ENCODE data around the gene LGALS7.

- no peak for TF ChIP-seq POLR2A (IDR thresholded peaks at IDR 0.05)
- TF ChIP-seq CTCF (IDR thresholded peaks at IDR 0.05): no peak
- no peak for TF ChIP-seq EP300 (IDR thresholded peaks at IDR 0.05)
- no peak for TF ChIP-seq POLR2AphosphoS5 (IDR thresholded peaks at IDR 0.05)
These were observed 9.5 kb downstream of the LGALS7 start for GRCh38 chr19:38763795-38764220.
